ENCODE data around the gene MLPH.

The MLPH gene

DNA sequence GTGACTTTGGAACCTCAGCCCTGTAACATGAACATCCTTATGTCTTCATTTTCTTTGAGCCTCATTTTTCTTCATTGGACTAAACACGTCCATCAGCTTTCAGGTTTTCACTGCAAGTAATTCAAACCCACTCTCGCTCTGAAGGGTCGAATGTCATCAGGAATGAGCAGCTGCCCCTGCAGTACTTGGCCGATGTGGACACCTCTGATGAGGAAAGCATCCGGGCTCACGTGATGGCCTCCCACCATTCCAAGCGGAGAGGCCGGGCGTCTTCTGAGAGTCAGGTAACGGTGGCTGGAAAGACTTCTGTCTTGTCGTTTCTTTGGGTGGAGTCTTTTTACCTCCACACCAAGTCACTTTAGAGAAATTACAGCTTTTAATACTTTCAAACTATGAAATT lies 40.2 kb downstream of the MLPH start:
- no peak for DNase-seq

DNA sequence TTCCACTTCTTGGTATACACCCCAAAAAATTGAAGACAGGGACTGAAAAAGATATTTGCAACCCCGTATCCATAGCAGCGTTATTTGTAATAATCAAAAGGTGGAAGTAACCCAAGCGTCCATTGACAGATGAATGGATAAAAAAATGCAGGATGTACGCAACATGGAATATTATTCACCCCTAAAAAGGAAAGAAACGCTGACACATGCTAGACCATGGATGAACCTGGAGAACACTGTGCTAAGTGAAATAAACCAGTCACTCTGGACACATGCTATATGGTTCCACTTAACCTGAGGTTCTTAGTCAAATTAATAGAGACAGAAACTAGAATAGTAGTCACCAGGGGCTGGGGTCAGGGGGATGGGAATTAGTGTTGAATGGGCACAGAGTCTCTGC lies 40.7 kb downstream of the MLPH start:
- no peak for DNase-seq

DNA sequence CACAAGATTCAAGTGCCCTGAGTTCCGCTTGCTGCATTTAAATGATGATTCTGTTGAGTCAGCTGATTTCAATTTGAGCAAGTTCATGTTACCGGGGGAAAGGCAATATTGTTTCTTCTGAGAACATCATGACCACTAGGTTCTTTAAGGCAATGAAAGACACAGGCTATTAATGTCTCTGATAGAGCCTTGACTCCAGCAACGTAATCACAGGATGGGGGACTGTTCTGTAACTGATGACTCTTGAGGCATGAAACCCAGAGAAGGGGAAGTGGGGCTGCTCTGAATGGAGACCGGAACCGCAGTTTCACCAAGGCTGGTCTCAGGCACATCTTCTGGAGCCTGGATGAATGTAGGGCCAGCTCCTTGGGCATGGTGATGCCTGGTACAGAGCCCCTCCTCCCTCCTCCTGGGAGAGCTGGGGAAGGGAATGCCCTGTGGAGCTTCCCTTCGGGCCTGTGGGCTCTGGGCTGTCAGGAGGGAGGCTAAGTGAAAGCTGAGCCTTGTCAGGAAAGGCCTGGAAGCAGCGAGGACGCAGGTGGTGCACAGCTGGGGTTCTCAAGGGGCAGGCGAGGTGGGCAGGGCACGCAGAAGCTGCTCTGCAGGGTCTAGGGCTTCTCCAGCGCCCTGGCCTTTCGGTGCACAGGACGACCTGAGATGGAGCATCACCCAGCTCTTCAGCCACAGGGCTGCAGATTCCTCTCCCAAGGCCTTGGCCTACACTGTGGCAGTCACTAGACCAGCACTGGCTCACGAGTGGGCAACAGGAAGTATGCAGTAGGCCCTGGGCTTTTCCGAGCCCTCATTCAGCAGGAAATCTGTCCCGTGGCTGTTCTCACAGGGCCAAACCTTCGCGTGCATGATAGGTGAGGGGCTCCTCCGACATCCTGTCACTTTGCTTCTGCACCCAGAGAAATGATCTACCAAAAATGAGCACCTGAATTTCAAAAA lies 42.7 kb downstream of the MLPH start:
- no peak for DNase-seq

DNA sequence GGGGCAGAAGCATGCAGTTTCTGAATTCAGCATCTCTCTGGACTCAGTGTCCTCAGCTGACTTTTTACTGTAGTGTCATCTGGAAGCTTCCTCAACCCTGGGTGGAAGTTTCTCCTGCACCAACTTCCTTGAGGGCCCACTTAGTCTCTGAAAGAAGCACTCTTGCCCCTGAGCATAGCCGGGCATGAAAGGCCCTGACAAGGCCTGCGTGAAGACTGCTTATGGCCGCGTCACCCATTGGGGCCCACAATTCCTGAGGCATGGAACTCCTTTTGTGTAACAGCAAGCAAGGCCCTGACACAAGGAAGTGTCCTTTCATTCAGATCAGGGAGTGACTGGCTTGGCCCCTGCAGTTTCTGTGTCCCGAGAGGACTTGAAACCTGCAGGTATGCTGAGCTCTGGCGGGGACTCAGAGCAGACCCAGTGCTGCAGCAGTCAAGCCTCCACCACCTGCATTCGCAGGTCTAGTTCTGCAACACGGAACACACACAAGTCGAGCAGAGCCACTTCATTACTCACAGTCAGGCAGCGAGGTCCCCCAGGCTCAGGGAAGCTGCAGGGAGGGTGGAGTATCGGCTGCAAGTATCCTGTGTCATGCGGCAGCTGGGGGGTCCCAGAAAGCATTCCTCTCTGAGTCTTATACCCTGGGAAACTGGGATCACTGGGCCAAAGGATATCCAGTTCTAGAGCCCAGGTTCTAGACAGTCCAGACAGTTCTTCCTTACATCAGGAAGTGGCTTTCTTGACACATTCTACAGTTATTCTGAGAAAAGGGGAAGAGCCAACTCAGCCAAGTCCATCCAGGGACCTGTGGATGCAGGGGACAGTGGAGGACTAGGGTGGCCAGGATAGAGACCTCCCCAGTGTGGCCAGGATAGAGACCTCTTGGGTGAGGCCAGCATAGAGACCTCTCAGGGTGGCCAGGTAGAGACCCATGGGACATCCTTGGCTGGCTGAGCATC lies 43.7 kb downstream of the MLPH start:
- DNase-seq: no peak

DNA sequence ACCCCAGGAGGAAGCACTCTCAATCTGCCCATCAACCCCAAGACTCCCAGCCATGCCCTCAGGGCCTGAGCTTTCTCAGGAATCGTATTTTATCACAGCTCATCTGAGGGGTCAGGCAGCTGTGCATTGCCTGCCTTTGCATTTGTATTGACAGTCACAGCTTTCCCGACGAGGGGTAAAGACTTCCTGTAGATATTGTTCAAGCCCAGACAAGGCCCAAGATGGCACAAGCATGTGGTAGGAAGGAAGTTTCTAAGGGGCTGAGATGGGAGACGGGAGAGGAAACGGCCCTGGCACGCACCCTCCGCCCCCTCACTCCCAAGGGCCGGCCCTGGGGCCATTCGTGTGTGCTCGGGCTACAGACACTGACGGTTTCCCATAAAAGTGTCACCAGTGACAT lies 45.1 kb downstream of the MLPH start:
- DNase-seq: no peak

DNA sequence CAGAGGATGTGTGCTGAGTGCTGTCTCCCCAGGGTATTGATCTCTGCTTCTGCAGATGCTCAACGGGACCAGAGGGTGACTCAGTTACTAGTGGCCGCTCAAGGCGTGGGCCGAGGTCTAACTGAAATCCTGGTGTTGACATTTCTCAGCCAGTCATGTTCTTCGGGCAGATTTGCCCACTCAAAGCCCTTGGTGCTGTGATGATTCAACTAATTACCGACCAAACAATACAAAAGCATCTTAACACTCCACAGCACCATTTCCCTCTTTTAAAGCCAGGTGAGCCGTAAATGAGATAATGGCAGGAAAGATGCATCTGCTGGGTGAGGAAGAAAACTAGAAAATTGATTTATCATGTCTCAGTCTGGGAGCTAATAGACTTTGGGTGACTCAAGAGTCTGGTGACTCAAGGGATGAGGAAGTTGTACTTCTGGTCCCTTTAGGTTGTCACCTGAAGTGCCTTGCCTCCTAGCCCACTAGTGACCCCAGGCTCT lies 46.7 kb downstream of the MLPH start:
- DNase-seq: no peak

DNA sequence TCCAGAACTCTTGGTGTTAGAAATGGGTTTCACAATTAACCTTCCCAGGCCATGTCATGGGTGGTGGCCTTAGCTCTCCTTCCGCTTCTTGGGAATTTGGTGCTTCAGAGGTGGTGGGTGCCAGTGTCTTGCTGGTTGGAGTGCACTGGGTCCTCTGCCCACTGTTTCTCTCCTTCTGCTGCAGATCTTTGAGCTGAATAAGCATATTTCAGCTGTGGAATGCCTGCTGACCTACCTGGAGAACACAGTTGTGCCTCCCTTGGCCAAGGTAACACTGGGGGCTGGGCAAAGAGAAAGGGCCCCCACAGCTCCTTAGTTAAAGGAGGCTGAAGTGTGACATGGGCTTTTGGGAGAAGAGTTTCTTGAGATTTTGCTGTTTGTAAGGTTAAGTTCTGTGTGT lies 47.3 kb downstream of the MLPH start:
- DNase-seq: no peak

DNA sequence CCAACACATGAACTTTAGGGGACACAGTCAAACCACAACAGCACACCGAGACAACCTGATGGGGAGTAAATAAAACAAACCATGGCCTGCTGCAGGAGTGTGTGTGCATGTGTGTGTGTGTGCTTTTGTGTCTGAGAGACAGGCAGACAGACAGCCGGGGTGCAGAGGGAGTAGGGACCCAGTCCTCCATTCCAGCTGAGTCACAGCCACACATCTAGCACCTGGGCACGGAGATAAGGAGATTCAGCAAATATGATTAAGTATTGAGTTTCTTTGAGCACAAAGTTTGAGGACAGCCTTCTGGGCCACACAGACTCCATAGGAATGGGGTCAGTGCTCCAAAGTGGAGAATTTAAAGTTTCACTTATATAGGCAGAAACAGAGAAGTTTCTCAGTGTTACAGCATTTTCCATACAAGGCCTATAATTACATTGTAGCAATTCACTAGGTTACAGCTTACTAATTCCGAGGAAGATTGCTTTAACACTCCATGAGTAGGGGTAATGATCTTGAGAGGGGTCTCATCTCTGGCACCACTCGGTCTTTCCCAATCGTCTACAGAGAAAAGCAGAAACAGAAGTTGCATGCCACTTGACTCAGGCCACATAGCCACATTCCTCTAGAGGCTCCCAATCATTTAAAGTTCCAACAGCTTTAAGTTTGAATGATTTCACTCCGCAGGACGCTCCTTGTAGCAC lies 48.5 kb downstream of the MLPH start:
- no peak for DNase-seq

DNA sequence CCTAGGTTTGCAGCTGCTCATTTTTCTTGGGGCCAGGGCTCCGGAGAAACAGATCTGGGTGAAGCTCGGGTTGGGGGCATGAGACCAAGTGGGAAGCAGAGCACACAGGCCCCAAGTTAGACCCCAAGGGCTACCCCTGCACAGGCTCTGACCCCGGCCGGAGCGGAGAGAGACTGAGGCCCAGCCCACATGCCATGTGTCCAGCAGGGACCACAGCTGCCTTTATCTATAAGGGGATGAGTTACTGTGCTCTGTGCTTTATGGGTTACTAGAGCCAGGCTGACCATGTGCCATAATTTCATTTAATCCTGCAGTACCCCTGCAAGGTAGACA lies 49.0 kb downstream of the MLPH start:
- DNase-seq: no peak

DNA sequence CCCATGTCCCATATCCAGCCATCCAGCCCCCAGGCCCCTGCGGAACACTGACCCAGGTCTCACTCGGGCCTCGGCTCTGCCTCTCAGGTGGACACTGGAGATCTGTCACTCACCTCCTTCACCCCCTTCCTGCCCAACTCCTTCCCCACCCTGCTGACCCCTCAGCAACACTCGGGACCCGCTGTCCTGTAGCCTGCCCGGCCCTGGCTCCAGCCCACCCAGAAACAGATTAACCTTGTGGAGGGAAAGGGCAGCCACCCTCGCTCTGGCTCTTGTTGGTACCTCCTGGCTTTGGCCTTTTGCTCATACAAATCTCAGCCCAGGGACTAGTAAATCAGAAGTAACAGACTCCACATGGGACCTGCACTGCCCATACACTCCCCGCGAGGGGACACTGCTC lies 49.6 kb downstream of the MLPH start:
- no peak for DNase-seq

DNA sequence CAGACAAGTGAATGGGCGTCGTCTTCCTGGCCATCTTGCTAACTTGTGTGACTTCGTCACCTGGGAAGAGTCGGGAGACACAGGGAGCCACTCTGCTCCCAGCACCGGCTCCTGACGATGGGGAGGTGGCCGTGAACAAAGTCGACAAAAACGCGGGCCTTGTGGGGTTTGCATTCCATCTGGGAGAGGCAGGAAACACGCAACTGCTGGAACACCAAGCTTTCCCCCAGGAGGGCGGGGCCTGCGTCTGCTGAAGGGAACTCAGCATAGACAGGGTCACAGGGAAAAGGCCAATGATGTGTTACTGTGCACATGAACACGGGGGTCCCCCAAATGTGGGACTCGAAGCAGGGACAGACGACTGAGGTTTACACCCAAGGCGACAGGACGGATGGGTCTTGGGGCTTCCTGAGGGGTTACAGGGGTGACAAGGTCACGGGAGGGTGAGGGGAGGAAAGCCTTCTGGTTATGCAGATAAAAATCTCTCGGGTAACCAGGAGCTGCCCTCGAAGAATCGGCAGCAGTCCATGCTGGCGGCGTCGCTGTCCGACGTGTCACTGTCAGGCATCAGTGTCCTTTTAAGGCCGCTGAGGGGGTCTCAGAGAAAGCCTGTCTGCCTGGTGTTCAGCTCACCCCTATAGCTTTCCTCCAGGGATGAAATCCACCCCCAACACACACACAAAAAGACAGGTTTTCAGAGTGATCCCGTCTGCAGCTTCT lies 51.1 kb downstream of the MLPH start:
- no peak for DNase-seq

DNA sequence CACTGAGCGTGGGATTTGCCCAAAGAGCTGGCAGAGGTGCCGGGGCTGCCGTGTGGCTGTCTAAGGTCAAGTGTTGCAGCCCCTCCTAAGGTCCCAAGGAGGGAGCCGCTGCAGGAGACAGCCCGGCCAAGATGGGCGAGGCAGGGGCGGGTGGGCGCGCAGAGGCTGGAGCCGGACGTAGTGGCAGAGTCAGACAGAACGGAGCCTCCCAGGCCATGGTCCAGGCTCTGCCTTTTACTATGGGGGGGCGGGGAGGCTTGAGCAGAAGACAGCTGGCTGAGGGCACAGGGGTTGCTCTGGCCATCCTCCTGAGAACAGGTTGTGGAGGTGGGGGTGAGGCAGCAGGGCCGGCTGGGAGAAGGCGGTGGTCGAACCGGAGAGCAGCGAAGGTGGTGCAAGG lies 51.9 kb downstream of the MLPH start:
- no peak for DNase-seq

DNA sequence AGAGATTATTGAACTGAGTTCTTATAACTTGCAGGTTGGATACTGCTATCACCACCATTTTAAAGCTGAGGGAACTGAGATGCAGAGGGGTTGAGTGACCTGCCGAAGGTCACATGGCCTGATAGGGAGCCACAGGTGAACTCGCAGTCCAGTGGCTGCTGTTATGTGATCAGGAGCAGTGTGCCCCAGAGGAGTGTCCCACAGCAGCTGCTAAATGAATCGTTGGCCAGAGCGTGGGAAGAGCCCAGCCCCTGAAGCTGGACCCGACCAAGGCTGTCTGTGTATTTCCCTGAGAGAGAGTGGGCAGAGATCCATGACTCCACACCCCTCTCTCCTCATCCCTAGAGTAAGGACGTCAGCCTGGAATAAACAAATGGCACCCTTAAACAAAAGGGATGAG lies 52.6 kb downstream of the MLPH start:
- no peak for DNase-seq

DNA sequence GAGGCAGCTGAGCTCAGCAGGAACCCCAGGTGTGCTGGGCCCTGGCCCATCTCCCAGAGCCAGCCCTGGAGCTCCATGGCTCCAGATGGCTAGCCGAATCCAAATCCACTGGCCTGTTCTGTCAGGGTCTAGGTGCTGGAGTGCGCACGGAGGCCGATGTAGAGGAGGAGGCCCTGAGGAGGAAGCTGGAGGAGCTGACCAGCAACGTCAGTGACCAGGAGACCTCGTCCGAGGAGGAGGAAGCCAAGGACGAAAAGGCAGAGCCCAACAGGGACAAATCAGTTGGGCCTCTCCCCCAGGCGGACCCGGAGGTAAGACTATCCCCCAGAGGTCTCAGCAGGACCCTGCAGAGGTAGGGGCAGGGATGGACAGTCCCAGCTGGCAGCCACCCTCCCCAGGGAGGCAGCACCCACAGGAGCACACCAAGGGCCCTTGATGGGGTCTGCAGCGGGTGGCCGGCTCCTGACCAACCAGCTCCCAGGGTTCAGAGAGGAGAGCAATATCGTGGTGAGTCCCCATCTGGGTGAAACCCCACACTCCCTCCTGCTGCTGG lies 53.2 kb downstream of the MLPH start:
- no peak for DNase-seq

DNA sequence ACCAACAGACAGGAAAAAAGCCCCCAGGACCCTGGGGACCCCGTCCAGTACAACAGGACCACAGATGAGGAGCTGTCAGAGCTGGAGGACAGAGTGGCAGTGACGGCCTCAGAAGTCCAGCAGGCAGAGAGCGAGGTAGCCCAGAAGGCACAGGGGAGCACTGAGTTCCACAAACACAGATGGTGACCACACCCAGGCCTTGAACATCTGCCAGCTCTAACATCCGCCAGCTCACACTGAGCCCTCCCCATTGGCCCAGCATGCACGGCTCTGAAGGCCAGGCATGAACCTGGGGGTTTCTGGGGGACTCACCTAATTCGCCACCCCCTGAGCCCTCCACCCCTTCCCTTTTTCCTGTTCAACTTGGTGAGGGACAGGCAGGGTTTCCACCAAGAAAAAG lies 53.8 kb downstream of the MLPH start:
- DNase-seq: no peak

DNA sequence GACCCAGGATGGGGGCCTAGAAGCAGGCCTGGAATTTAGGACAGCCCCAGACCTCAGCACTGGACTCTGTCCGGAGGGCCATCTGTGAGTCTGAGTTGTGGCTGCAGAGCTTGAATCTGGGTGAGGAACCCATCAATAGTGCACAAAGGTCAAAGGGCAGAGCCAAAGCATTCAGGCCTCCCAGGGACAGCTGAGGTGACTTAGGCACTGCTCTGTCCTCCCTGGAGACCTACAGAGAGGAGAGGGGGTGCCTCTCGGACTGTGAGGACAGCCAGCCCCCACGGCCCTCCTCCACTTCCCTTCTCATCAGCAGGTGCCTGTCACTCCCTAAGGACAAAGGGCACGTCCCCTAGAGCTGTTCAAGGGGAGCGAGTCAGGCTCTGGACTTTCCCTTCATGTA lies 54.2 kb downstream of the MLPH start:
- no peak for DNase-seq

DNA sequence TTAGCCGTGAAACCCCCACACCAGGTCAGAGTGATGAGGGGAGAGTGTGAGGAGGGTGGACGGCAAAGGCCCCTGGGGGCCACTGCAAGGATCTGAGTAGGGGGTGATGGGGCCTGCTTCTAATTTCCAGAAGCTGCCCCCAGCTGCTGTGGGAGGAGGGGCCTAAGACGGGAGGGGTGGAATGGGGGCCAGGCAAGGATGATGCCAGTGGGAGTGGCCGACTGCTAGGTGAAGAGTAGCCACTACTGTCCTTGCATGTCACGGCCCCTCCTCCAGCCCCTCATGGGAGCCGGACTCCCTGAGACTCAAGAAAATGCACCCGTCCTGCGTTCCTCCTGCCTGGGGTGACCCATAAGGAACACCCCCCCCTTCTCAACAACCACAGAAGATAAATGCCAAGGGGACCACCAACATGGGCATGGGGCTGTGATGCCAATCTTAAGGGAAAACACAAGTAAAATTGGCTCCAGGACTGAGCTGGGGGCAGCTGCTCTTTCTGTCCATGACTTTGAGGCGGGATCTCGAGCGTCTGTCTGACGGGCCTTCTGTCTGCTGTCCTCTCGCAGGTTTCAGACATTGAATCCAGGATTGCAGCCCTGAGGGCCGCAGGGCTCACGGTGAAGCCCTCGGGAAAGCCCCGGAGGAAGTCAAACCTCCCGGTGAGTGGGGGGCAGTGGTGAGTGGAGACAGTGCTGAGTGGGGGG lies 55.1 kb downstream of the MLPH start:
- no peak for DNase-seq

DNA sequence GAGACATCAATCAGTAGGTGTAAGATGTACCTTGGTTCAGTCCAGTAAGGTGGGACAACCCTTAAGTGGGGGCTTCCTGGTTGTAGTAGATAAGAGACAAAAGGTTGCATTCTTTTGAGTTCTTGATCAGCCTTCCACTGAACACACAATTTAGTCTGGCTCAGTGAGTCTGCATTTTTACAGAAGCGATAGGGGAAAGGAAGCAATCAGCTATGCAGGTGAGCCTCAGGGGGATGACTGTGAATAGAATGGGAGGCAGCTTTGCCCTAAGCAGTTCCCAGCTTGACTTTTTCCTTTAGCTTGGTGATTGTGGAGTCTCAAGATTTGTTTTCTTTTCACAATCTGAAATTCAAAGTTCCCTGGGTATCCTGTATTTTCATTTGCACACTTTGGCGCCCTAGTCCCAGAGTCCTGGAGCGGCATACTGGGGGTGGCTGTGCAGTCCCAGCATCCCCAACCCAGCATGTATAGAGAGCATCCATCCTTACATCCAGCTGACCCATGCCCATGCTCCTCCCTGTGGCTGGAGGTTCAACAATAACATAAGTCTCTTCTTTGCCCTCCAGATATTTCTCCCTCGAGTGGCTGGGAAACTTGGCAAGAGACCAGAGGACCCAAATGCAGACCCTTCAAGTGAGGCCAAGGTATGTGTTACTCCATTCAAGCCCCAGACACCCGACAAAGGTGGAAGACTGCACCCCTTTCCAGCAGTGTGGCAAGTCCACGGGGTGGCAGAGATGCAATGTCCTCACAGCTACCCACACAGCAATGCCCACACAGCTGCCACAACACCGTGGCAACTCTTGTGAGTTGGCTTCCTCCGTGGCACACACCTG lies 59.2 kb downstream of the MLPH start:
- DNase-seq: no peak

DNA sequence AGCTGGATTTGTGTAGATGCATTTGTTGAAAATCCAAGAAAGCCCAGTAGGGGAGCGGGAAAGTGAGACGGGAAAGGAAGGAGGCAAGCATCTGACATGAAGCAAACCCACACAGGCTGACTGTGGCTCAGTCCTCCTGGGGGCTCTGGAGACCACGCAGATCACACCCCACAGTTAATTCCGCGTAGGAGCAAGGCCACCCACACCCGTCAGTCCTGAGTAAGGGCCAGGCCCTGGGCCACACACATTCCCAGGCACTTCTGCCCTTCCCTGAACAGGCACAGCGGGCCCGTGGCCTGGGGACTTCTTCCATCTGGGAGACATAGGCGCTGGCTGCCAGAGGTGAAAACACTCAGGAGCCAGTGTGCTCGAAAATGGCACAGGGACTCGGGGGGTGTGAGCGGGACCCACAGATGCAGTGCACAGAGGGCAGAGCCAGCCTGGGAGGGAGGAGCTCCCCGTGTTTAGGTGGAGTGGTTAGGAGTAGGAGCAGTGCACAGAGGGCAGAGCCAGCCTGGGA lies 59.9 kb downstream of the MLPH start:
- no peak for DNase-seq

DNA sequence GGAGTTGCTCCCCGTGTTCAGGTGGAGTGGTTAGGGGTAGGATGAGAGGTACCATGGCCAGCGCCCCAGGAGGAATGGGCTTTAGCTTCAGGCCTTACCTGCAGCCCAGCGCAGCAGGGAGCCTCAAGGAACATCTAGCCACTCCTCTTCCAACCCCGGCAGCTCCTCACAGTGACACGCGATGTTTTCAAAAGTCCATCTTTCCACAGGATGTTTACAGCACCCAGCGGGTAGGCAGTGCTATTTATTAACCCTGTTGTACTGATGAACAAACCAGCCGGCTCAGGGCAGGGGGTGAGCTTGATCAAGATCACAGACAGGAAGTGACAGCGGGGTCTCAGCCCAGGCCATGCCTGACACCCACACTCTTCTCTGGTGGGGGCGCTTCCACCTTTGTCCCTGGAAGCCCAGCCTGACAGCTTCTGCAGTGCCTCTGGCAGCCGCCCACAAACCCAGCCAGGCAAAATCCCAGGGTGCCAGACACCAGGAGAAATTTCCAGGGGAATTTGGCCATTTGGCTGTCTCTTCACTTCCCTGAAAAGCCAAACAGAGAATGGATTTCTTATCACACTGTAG lies 60.9 kb downstream of the MLPH start:
- no peak for DNase-seq
